Gastrocnemius medialis (tissue), 4 donors: Measurements from ENCODE around the gene KCTD3. TPM values are rescaled to one million over a fixed set of nuclear protein-coding genes. Genes with fewer than 3 reads are reported as not detected.

Experiments used
- ATAC-seq, 2 donors: fragments of 150-250 bp; one replicate each; pipeline ENCODE4 v1.9.1; 2016
- DNase-seq, 2 donors: peaks; one replicate each; pipeline ENCODE4 v3.0.0-alpha.2; 2019
- H3K27ac ChIP-seq, 4 donors: fragments of 200-600 bp; sonication (generic); 1 replicate in 1 of 4; 2 replicates in 3 of 4; pipeline ENCODE4 v1.5.1; 2016 to 2018; ENCODE audit warnings: mild to moderate bottlenecking in 2 of 4, moderate library complexity in 1 of 4
- H3K27me3 ChIP-seq, 3 donors: fragments of 200-600 bp; sonication (generic) in 2 of 3; 1 replicate in 1 of 3; 2 replicates in 2 of 3; pipeline versions ENCODE4 v1.5.1 to v1.6.0; 2016 to 2019; ENCODE audit warnings: mild to moderate bottlenecking in 1 of 3, moderate library complexity in 1 of 3
- H3K36me3 ChIP-seq, 2 donors: fragments of 200-600 bp; sonication (generic) in 1 of 2; one replicate each; pipeline ENCODE4 v1.5.1; 2017 to 2018
- H3K4me1 ChIP-seq, 2 donors: fragments of 200-600 bp; sonication (generic) in 1 of 2; one replicate each; pipeline ENCODE4 v1.5.1; 2016 to 2017; ENCODE audit warnings: mild to moderate bottlenecking in 2 of 2
- H3K4me3 ChIP-seq, 4 donors: fragments of 200-600 bp; sonication (generic) in 3 of 4; 1 replicate in 1 of 4; 2 replicates in 3 of 4; pipeline ENCODE4 v1.5.1; 2016 to 2019; ENCODE audit warnings: mild to moderate bottlenecking in 2 of 4
- H3K9me3 ChIP-seq, 3 donors: fragments of 200-600 bp; sonication (generic) in 2 of 3; 1 replicate in 1 of 3; 2 replicates in 2 of 3; pipeline ENCODE4 v1.5.1; 2016 to 2019
- CTCF ChIP-seq, 5 experiments: fragments of 450-650 bp in 3 of 5; fragments of 200-600 bp in 2 of 5; sonication (generic) in 2 of 5; IDR thresholded peaks in 4 of 5; conservative IDR thresholded peaks in 1 of 5; 1 replicate in 4 of 5; 2 replicates in 1 of 5; pipeline ENCODE4 v1.5.1; 2016 to 2019; ENCODE audit warnings: antibody characterized with exemption in 5 of 5, mild to moderate bottlenecking in 3 of 5, moderate library complexity in 3 of 5
- POLR2A ChIP-seq, 2 donors: fragments of 450-650 bp; IDR thresholded peaks; one replicate each; pipeline ENCODE4 v1.6.1; 2017; ENCODE audit warnings: antibody characterized with exemption in 2 of 2, mild to moderate bottlenecking in 2 of 2, moderate library complexity in 2 of 2
- in situ Hi-C, 4 donors: fragments of 200-750 bp; cut with MboI; loops; one replicate each; pipeline versions ENCODE4 v1.15.0 to v1.8.0; 2017; ENCODE audit warnings: low sequenced_read_pairs in 4 of 4
- intact Hi-C: fragments of 100-400 bp; cut with DNase I; formaldehyde crosslinking; loops from one replicate; pipeline ENCODE4 v1.15.1; 2023; ENCODE audit warnings: low total_unique reads
- total RNA-seq, 4 donors: library from RNA; depleted of rRNA; stranded (reverse); fragments of >200 nt; gene quantifications; one replicate each; pipeline versions ENCODE4 v1.1.0 to v1.2.3, GENCODE V29; 2016

Gene KCTD3
- total RNA-seq, 4 donors from 2014 or later = 16.6 to 26.7 (median 20.7) TPM

DNA sequence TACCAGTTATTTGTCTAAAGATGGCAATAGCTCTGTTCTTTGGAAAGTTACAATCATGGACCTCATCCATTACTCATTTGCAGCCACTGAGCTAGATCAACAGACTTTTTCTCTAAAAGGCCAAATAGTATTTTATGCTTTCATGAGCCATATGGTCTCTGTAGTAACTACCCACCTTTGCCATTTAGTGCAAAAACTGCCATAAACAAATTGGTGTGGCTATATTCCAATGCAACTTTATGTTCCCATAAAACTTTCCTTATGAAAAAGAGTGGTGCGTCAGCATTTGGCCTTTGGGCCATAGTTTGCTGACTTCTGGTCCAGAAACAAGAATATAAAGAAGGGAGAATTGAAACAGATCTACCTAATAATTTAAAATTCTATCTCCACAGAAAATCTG is 20.1 kb upstream of the KCTD3 start:
- in situ Hi-C loops (no loop called here), intact Hi-C loops (no loop called here)
- no peak for DNase-seq
- no peak for TF ChIP-seq CTCF (IDR thresholded peaks at IDR 0.05 in 4 of 5, conservative IDR thresholded peaks at IDR 0.05 in 1 of 5)
- no peak for TF ChIP-seq POLR2A (IDR thresholded peaks at IDR 0.05)
- Histone ChIP-seq H3K4me3 (no peak overlapping the region), H3K4me1 (no peaks in the 10 kb centered on the region), H3K36me3 (no peaks in the 10 kb centered on the region), H3K9me3 (no peaks in the 10 kb centered on the region), H3K27ac (no peak overlapping the region), H3K27me3 (no peaks in the 10 kb centered on the region)
- no peak for ATAC-seq

- Histone ChIP-seq H3K27me3 (no peaks in the 10 kb centered on the region), H3K36me3 (no peaks in the 10 kb centered on the region), H3K4me3 (no peak overlapping the region), H3K27ac (no peak overlapping the region), H3K4me1 (no peaks in the 10 kb centered on the region), H3K9me3 (no peaks in the 10 kb centered on the region)
- TF ChIP-seq POLR2A (IDR thresholded peaks at IDR 0.05) = no peak
- no peak for TF ChIP-seq CTCF (IDR thresholded peaks at IDR 0.05 in 4 of 5, conservative IDR thresholded peaks at IDR 0.05 in 1 of 5)
- no peak for ATAC-seq
- DNase-seq = no peak
- in situ Hi-C loops (no loop called here), intact Hi-C loops (no loop called here)
Observed at GRCh38 chr1:215551806-215552205, 15.3 kb upstream of the KCTD3 start.

DNA sequence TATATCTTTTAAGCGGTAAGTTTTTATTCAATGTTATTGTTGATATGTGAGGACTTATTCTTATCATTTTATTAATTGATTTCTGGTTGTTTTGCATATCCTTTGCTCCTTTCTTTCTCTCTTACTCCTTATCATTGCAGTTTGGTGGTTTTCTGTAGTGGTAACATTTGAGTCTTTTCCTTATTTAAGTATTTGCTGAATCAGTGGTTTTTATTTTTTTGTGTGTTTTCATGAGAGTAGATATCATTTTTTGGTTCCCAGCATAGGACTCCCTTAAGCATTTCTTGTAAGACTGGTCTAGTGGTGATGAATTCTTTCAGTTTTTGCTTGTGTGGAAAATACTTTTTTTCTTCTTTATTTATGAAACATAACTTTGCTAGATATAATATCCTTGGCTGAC is 12.2 kb upstream of the KCTD3 start:
- intact Hi-C loops = no loop called here
- H3K36me3 ChIP-seq = no peaks in the 10 kb centered on the region
- H3K27ac ChIP-seq = no peak overlapping the region
- no peak overlapping the region for H3K4me3 ChIP-seq
- ATAC-seq (no peak), DNase-seq (no peak)
- TF ChIP-seq POLR2A (IDR thresholded peaks at IDR 0.05) = no peak
- no peak for TF ChIP-seq CTCF (IDR thresholded peaks at IDR 0.05 in 4 of 5, conservative IDR thresholded peaks at IDR 0.05 in 1 of 5)
- no peaks in the 10 kb centered on the region for H3K27me3 ChIP-seq
- no peaks in the 10 kb centered on the region for H3K4me1 ChIP-seq
- no peaks in the 10 kb centered on the region for H3K9me3 ChIP-seq
- in situ Hi-C loops = no loop called here

DNA sequence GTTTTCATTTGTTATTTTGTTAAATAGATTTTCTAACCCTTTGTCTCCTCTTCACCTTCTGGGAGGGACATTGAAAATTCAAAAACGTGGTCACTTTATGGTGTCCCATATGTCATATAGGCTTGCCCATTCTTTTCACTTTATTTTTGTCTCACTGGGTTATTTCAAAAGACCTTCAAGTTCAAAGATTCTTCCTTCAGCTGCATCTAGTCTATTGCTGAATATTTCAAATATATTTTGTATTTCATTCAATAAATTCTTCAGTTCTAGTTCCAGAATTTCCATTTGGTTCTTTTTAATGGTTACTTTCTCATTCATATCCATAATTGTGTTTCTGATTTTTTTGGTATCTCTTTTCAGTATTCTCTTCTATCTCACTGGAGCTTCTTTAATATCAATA is 11.6 kb upstream of the KCTD3 start:
- in situ Hi-C loops = no loop called here
- ATAC-seq (no peak), DNase-seq (no peak)
- TF ChIP-seq POLR2A (IDR thresholded peaks at IDR 0.05) (no peak), CTCF (IDR thresholded peaks at IDR 0.05 in 4 of 5, conservative IDR thresholded peaks at IDR 0.05 in 1 of 5) (no peak)
- no peaks in the 10 kb centered on the region for H3K4me1 ChIP-seq
- no peak overlapping the region for H3K4me3 ChIP-seq
- intact Hi-C loops = no loop called here
- no peaks in the 10 kb centered on the region for H3K9me3 ChIP-seq
- H3K27me3 ChIP-seq = no peaks in the 10 kb centered on the region
- H3K36me3 ChIP-seq = no peaks in the 10 kb centered on the region
- no peak overlapping the region for H3K27ac ChIP-seq

DNA sequence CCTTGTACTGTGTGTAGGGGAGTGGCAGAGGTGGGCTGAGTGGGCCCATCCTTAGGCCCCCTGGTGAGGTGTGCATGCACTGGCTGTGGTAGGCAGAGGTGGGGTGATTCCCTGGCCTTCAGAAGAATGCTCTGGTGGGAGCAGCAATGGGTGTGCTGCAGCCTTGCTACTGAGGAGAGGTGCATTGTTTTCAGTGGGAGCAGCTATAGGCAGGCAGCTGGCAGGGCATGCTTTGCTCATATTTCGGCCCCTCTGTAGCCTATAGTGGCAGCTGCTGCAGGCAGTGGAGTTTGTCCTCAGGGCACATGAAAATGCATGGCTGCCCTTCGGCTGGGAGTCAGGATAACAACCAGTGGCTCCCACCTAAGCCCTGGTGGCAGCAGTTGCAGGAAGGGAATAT is 10.1 kb upstream of the KCTD3 start:
- Histone ChIP-seq H3K36me3 (no peaks in the 10 kb centered on the region), H3K4me1 (no peaks in the 10 kb centered on the region), H3K27ac (no peak overlapping the region), H3K27me3 (no peaks in the 10 kb centered on the region), H3K9me3 (no peaks in the 10 kb centered on the region), H3K4me3 (no peak overlapping the region)
- no peak for DNase-seq
- in situ Hi-C loops = no loop called here
- TF ChIP-seq POLR2A (IDR thresholded peaks at IDR 0.05) (no peak), CTCF (IDR thresholded peaks at IDR 0.05 in 4 of 5, conservative IDR thresholded peaks at IDR 0.05 in 1 of 5) (no peak)
- ATAC-seq = no peak
- intact Hi-C loops = no loop called here
